Upper lobe of left lung (tissue), 4 donors: ENCODE data around the gene PTPRF.

Experiments
- EP300 ChIP-seq, 4 donors: sonication (generic); formaldehyde crosslinking; IDR thresholded peaks; one replicate each; pipeline ENCODE4 v1.5.1; 2017; ENCODE audit warnings: antibody characterized with exemption in 4 of 4, control low read depth in 2 of 4
- POLR2A ChIP-seq, 4 donors: fragments of 450-650 bp; IDR thresholded peaks; one replicate each; pipeline ENCODE4 v1.5.1; 2016 to 2017; ENCODE audit warnings: antibody characterized with exemption in 4 of 4, mild to moderate bottlenecking in 2 of 4
- POLR2AphosphoS5 ChIP-seq, 2 donors: sonication (generic); formaldehyde crosslinking; IDR thresholded peaks; one replicate each; pipeline ENCODE4 v1.5.1; 2017; ENCODE audit warnings: antibody characterized with exemption in 2 of 2
- TF ChIP-seq, protein P1 (sequence below), 6 experiments: fragments of 450-650 bp in 4 of 6; fragments of 200-600 bp in 2 of 6; sonication (generic) in 2 of 6; IDR thresholded peaks; one replicate each; pipeline ENCODE4 v1.5.1; 2016 to 2019; ENCODE audit warnings: antibody characterized with exemption in 6 of 6

DNA sequence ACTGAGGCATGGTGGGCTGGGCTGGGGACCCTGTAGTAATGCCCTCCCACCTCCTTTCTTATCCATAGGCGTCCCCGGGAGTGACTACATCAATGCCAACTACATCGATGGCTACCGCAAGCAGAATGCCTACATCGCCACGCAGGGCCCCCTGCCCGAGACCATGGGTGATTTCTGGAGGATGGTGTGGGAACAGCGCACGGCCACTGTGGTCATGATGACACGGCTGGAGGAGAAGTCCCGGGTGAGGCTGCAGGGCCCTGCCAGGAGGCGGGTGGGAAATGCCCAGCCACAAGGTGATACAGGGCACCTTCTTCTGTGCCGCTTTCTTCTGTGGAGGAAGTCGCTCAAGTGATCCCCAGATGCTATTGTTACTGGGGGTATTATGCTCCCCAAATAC, 87.0 kb downstream of the PTPRF start:
- TF ChIP-seq, protein P1, sequence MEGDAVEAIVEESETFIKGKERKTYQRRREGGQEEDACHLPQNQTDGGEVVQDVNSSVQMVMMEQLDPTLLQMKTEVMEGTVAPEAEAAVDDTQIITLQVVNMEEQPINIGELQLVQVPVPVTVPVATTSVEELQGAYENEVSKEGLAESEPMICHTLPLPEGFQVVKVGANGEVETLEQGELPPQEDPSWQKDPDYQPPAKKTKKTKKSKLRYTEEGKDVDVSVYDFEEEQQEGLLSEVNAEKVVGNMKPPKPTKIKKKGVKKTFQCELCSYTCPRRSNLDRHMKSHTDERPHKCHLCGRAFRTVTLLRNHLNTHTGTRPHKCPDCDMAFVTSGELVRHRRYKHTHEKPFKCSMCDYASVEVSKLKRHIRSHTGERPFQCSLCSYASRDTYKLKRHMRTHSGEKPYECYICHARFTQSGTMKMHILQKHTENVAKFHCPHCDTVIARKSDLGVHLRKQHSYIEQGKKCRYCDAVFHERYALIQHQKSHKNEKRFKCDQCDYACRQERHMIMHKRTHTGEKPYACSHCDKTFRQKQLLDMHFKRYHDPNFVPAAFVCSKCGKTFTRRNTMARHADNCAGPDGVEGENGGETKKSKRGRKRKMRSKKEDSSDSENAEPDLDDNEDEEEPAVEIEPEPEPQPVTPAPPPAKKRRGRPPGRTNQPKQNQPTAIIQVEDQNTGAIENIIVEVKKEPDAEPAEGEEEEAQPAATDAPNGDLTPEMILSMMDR (IDR thresholded peaks at IDR 0.05), result no peak
- TF ChIP-seq POLR2A (IDR thresholded peaks at IDR 0.05) (no peak), POLR2AphosphoS5 (IDR thresholded peaks at IDR 0.05) (no peak), EP300 (IDR thresholded peaks at IDR 0.05) (no peak)
